ENCODE results near the gene PDGFRB.
A peak's percentile ranks its signal among the peaks of the same experiment; 100 is the strongest.

Gene PDGFRB

GRCh38 chr5:150143350-150144245 is 12.0 kb downstream of the PDGFRB start:
- peak; percentile 95 for DNase-seq

- DNase-seq = peak; percentile 91
Observed at GRCh38 chr5:150142959-150143349, 12.7 kb downstream of the PDGFRB start.

GRCh38 chr5:150142185-150142958 is 13.3 kb downstream of the PDGFRB start:
- no peak for DNase-seq

- DNase-seq = peak; percentile 79
Observed at GRCh38 chr5:150141544-150142184, 14.0 kb downstream of the PDGFRB start.

GRCh38 chr5:150140830-150141229 is 14.8 kb downstream of the PDGFRB start:
- peak; percentile 79 for DNase-seq

GRCh38 chr5:150139334-150139733 is 16.3 kb downstream of the PDGFRB start:
- DNase-seq = peak; percentile 90

GRCh38 chr5:150138551-150139265 is 16.9 kb downstream of the PDGFRB start:
- DNase-seq = peak; percentile 93

- peak; percentile 31 for DNase-seq
Observed at GRCh38 chr5:150137997-150138396, 17.6 kb downstream of the PDGFRB start.

GRCh38 chr5:150137168-150137957 is 18.3 kb downstream of the PDGFRB start:
- peak; percentile 76 for DNase-seq

- DNase-seq = no peak
Observed at GRCh38 chr5:150136305-150137167, 19.1 kb downstream of the PDGFRB start.

- no peak for DNase-seq
Observed at GRCh38 chr5:150135557-150136304, 19.9 kb downstream of the PDGFRB start.

GRCh38 chr5:150134198-150134588 is 21.5 kb downstream of the PDGFRB start:
- DNase-seq = no peak

GRCh38 chr5:150133581-150134197 is 22.0 kb downstream of the PDGFRB start:
- no peak for DNase-seq

GRCh38 chr5:150132740-150133139 is 22.9 kb downstream of the PDGFRB start:
- DNase-seq = no peak

- DNase-seq = no peak
Observed at GRCh38 chr5:150131978-150132694, 23.5 kb downstream of the PDGFRB start.

- no peak for DNase-seq
Observed at GRCh38 chr5:150131461-150131860, 24.2 kb downstream of the PDGFRB start.

- DNase-seq = no peak
Observed at GRCh38 chr5:150130493-150130922, 25.1 kb downstream of the PDGFRB start.

- DNase-seq = peak; percentile 67
Observed at GRCh38 chr5:150129813-150130492, 25.7 kb downstream of the PDGFRB start.
